ENCODE measurements around the gene NUP93.

NUP93 gene

GRCh38 chr16:56728980-56729734 lies 772 bp upstream of the NUP93 start:
- DNase-seq = no peak
- TF ChIP-seq, protein P1, sequence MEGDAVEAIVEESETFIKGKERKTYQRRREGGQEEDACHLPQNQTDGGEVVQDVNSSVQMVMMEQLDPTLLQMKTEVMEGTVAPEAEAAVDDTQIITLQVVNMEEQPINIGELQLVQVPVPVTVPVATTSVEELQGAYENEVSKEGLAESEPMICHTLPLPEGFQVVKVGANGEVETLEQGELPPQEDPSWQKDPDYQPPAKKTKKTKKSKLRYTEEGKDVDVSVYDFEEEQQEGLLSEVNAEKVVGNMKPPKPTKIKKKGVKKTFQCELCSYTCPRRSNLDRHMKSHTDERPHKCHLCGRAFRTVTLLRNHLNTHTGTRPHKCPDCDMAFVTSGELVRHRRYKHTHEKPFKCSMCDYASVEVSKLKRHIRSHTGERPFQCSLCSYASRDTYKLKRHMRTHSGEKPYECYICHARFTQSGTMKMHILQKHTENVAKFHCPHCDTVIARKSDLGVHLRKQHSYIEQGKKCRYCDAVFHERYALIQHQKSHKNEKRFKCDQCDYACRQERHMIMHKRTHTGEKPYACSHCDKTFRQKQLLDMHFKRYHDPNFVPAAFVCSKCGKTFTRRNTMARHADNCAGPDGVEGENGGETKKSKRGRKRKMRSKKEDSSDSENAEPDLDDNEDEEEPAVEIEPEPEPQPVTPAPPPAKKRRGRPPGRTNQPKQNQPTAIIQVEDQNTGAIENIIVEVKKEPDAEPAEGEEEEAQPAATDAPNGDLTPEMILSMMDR (IDR thresholded peaks at IDR 0.05; ENCODE audit: low read depth, low read length, missing control alignments) = no peak
- H3K36me3 ChIP-seq (replicated peaks) = no peaks in the 10 kb centered on the region
- H3K27me3 ChIP-seq (replicated peaks) = no peaks in the 10 kb centered on the region
- H3K4me3 ChIP-seq (ENCODE audit: low read depth, low read length) = peak overlapping the region; percentile 98
- in situ Hi-C loops (cut with HindIII; ENCODE audit: low pct_ligation_motif_present, low sequenced_read_pairs) = no loop called here
- peak overlapping the region; percentile 75 for H3K27ac ChIP-seq

DNA sequence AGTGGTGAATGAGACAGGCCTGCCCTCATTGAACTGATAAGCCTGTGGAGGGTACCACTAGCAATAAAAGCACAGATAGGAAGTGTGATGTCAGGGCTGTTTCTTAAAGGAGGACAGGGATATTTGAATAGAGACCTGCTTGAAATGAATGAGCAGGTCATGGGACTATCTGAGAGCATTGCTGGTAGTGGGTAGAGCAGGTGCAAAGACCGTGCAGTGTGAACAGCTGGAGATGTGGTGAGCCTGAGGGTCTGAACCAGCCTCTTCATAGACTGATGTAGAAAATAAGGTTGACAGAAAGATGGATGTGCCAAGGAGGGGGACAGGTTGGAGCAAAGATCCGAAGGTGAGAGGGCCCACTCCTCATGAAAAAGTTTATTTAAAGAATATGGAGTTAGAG lies 2.4 kb downstream of the NUP93 start:
- Histone ChIP-seq H3K27me3 (replicated peaks) (no peaks in the 10 kb centered on the region), H3K4me3 (ENCODE audit: low read depth, low read length) (no peak overlapping the region), H3K27ac (no peak overlapping the region), H3K36me3 (replicated peaks) (no peaks in the 10 kb centered on the region)
- in situ Hi-C loops (cut with HindIII; ENCODE audit: low pct_ligation_motif_present, low sequenced_read_pairs) = no loop called here
- TF ChIP-seq, protein P1 (IDR thresholded peaks at IDR 0.05; ENCODE audit: low read depth, low read length, missing control alignments) = no peak
- no peak for DNase-seq

GRCh38 chr16:56732832-56733231 lies 2.9 kb downstream of the NUP93 start:
- H3K36me3 ChIP-seq (replicated peaks) = no peaks in the 10 kb centered on the region
- H3K27me3 ChIP-seq (replicated peaks) = no peaks in the 10 kb centered on the region
- in situ Hi-C loops (cut with HindIII; ENCODE audit: low pct_ligation_motif_present, low sequenced_read_pairs) = no loop called here
- TF ChIP-seq, protein P1 (IDR thresholded peaks at IDR 0.05; ENCODE audit: low read depth, low read length, missing control alignments) = no peak
- H3K4me3 ChIP-seq (ENCODE audit: low read depth, low read length) = no peak overlapping the region
- no peak for DNase-seq
- no peak overlapping the region for H3K27ac ChIP-seq

- no peak for DNase-seq
- in situ Hi-C loops (cut with HindIII; ENCODE audit: low pct_ligation_motif_present, low sequenced_read_pairs) = no loop called here
- Histone ChIP-seq H3K27ac (no peak overlapping the region), H3K36me3 (replicated peaks) (no peaks in the 10 kb centered on the region), H3K27me3 (replicated peaks) (no peaks in the 10 kb centered on the region), H3K4me3 (ENCODE audit: low read depth, low read length) (no peak overlapping the region)
- TF ChIP-seq, protein P1 (IDR thresholded peaks at IDR 0.05; ENCODE audit: low read depth, low read length, missing control alignments) = no peak
These were observed 4.5 kb downstream of the NUP93 start for GRCh38 chr16:56734429-56734828.

DNA sequence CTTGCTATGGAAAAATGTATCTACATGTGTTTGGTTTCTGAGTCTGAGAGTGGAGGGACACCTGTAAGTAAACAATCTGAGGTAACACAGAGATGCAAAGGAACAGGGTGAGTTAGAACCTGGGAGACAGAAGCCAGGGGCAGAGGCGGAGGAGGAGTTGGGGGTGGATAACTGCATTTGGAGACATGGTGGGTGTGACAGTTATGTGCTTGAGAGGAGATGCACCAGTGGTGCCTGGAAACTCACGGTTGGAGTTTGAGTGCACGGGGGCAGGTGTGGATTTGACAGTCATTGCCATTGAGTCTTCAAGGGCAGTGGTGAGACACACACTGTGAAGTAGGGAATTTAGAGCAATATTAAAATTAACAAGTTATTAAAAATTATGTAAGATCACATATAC lies 6.5 kb downstream of the NUP93 start:
- no peak for DNase-seq
- no peak overlapping the region for H3K27ac ChIP-seq
- no peak overlapping the region for H3K4me3 ChIP-seq (ENCODE audit: low read depth, low read length)

More for the DNA sequence above, 6.5 kb downstream of the NUP93 start:
- in situ Hi-C loops (cut with HindIII; ENCODE audit: low pct_ligation_motif_present, low sequenced_read_pairs) = no loop called here
- Histone ChIP-seq H3K27me3 (replicated peaks) (no peaks in the 10 kb centered on the region), H3K36me3 (replicated peaks) (no peaks in the 10 kb centered on the region)
- TF ChIP-seq, protein P1 (IDR thresholded peaks at IDR 0.05; ENCODE audit: low read depth, low read length, missing control alignments) = no peak

All from brain microvascular endothelial cell (primary cell).